ENCODE measurements around the gene MTHFSD.
A peak's percentile ranks its signal among the peaks of the same experiment; 100 is the strongest.

Gene MTHFSD

DNA sequence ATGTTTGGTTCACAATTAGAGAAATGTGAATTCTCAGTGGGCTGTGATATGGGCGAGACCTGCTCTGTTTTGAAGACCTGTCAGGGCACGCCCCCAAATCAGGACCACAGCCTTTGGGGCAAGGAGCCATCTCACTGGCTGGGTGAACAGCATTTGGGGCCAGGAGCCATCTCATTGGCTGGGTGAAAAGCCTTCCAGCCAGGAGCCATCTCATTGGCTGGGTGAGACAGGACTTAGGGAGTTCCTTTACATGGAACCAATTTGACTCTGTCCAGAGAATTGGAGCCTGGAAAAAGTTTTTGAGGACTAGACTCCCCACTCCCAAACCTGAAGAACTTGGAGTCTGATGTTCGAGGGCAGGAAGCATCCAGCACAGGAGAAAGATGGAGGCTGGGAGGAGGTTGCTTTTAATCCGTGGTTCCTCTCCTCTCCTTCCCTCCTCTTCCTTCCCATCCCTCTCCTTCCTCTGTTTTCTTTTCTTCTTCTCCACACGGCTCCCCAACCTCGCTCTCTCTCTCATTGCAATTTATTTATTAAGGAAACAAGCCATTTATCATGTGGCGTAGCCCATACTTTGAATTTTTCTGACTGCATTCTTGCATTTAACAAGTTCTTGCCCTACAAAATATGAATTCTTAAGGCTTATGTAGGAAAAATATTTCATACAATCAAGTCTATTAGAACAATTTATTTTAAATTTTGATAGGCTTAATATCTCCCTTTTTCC, 43.0 kb upstream of the MTHFSD start:
- H3K4me3 ChIP-seq (ENCODE audit: low read depth, low read length), result no peak overlapping the region
- TF ChIP-seq, protein P1, sequence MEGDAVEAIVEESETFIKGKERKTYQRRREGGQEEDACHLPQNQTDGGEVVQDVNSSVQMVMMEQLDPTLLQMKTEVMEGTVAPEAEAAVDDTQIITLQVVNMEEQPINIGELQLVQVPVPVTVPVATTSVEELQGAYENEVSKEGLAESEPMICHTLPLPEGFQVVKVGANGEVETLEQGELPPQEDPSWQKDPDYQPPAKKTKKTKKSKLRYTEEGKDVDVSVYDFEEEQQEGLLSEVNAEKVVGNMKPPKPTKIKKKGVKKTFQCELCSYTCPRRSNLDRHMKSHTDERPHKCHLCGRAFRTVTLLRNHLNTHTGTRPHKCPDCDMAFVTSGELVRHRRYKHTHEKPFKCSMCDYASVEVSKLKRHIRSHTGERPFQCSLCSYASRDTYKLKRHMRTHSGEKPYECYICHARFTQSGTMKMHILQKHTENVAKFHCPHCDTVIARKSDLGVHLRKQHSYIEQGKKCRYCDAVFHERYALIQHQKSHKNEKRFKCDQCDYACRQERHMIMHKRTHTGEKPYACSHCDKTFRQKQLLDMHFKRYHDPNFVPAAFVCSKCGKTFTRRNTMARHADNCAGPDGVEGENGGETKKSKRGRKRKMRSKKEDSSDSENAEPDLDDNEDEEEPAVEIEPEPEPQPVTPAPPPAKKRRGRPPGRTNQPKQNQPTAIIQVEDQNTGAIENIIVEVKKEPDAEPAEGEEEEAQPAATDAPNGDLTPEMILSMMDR (conservative IDR thresholded peaks at IDR 0.05; ENCODE audit: low read depth, low read length), result no peak
- DNase-seq (ENCODE audit: low read depth), result no peak

DNA sequence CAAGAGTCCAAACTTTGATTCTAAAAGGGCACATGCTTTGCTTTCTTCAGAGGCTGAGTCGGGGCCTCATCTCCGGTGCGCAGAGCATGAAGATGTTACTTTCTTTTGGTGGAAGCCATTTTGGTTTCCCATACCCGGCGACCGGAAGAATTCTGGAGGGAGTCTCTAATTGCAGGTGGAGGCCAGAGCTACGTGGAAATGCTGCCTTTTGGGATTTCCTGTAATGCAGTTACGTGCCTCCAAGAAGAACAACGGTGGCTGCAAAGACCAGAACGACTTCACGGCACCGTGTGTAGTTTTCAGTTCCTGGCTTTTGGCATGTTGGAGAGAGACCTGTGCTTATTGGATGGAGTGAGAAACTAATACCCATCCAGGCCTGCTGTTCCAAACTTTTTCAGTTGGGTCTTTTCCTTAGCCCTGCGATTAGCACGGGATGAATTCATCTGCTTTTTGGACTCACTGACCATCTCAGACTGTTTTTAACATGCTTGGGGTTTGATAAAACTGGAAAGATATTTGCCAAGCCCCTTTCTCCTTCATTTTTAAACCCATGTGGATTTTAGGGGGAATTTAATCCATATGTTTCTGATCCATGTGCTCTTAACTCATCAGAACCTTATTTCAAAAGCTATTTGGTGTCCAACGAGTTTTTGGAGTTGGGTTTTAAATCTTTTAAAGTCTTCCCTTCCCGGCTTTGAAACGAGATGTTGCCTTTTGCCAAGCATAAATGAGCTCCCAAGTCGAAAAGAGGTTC, 42.3 kb upstream of the MTHFSD start:
- DNase-seq (ENCODE audit: low read depth), result no peak
- no peak overlapping the region for H3K4me3 ChIP-seq (ENCODE audit: low read depth, low read length)
- TF ChIP-seq, protein P1 (conservative IDR thresholded peaks at IDR 0.05; ENCODE audit: low read depth, low read length), result no peak

DNA sequence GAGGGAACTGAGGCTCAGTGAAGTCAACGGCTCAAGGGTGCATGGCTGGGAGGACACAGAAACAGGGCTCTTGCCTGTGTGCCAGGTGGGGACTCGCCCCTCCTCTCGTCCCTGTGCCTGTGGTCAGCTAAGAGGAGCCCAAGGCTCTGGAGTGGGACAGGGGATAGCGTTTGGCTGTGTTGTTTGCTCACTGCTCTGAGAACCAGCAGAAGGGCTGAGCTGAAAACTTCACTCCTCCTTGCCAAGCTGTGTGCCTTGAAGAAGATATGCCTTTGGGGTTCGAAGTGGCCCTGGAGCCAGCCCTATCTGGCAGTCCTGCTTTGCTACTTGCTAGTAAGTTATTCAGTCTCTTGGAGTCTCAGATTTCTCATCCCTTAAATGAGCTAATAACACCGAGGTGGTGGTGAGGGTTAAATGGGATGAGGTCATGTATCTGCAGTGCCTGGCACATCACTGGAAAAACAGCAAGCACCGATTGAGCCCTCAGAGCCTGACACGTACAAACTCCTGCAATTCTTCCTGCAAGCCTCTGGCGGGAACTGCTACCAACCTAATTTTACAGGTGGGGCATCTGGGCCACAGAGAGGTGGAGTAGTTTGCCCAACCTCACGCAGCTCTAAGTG, 41.1 kb upstream of the MTHFSD start:
- no peak for DNase-seq (ENCODE audit: low read depth)
- TF ChIP-seq, protein P1 (conservative IDR thresholded peaks at IDR 0.05; ENCODE audit: low read depth, low read length), result no peak
- H3K4me3 ChIP-seq (ENCODE audit: low read depth, low read length), result no peak overlapping the region

DNA sequence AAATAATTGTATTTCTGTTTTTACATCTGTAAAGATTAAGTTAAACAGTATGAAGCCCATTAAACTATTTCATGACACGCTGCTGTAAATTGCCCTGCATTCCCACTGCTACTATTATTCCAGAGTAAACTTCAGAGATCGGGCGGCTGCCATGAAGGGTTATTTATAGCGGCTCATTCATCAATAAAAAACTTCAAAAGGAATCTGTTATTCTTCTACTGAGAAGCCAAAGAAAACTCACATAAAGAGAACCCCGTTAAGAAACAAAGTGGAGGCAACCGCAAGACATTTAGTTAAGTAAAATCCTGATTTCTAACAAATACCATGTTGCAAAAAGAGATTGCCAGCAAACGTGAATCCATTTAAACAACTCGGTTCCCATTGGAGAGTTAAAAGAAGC, 39.7 kb upstream of the MTHFSD start:
- H3K4me3 ChIP-seq (ENCODE audit: low read depth, low read length), result no peak overlapping the region
- TF ChIP-seq, protein P1 (conservative IDR thresholded peaks at IDR 0.05; ENCODE audit: low read depth, low read length), result no peak
- DNase-seq (ENCODE audit: low read depth), result no peak

DNA sequence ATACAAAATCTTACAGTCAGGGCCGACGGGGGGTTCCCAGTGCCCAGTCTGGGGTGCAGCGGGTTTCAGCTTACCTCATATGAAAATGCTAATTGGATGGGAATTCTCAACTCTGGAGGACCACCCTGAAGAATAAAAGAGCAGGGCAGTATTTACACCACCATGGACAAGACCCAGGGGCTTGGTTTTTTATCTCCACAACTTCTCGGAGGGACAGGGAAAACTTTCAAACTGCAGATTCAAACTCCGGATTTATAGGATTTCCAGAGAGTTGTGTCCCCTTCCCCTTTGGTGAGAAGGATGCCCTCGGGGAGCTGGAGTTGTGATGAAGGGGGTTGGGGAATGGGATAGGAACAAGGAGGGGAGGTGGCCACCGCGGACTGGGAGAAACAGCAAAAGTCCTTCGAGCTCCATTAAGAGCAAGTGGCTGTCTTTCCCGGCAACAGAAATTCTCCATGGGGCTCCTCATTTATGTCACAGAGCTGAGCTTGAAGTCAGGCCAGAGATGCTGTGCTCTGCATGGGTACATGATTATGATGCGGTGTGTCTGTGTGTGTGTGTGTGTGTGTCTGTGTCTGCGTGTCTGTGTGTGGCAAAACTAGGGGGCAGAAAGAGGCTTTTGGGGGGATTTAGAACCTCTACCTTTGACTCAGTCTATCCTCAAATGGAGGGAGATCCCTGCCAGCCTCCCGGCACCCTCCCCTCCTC, 39.0 kb upstream of the MTHFSD start:
- DNase-seq (ENCODE audit: low read depth), result peak; percentile 10
- TF ChIP-seq, protein P1 (conservative IDR thresholded peaks at IDR 0.05; ENCODE audit: low read depth, low read length), result no peak
- H3K4me3 ChIP-seq (ENCODE audit: low read depth, low read length), result no peak overlapping the region

DNA sequence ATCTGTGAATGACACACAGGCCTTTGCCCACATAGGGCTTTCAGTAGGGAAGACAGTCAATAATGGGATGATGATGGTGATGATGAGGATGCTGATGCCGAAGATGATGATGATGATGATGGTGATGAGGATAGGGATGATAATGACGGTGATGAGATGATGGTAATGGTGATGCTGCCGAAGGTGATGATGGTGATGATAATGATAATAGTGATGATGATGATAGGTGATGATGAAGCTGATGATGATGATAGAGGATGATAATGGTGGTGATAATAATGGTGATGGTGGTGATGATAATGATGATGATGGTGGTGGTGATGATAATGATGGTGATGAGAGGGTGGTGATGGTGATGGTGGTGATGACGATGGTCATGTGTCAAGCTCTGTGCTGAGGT, 36.2 kb upstream of the MTHFSD start:
- TF ChIP-seq, protein P1 (conservative IDR thresholded peaks at IDR 0.05; ENCODE audit: low read depth, low read length), result no peak
- no peak overlapping the region for H3K4me3 ChIP-seq (ENCODE audit: low read depth, low read length)
- DNase-seq (ENCODE audit: low read depth), result no peak

All from choroid plexus epithelial cell (primary cell).